ENCODE data around the gene ADAMTS12. TPM values are rescaled to one million over a fixed set of nuclear protein-coding genes. Genes with fewer than 3 reads are reported as not detected.

ADAMTS12 gene
- total RNA-seq, 1 experiment from 2014 or later, result 0.05 TPM

- no peak overlapping the region for H3K4me2 ChIP-seq (ENCODE audit: low read length)
- H3K27me3 ChIP-seq (ENCODE audit: insufficient read depth, low read length), result 0 out of 2 replicates have a peak, but pooled peaks cover under 1% of the 10 kb centered on the region
- ATAC-seq (no peak), DNase-seq (ENCODE audit: low read depth, low spot score) (no peak)
- H3K9ac ChIP-seq (ENCODE audit: low read length), result no peak overlapping the region
- BruUV-seq (replicated peaks), result no TSS peak
- no peak overlapping the region for H3K4me3 ChIP-seq (replicated peaks in 1 of 2; ENCODE audit: low read depth in 1 of 2, low read length in 2 of 2)
- CTCF ChIA-PET, result no interaction called here
- RAD21 ChIA-PET (ENCODE audit: low non-redundant PET in 1 of 2, low total read pairs in 2 of 2, uncharacterized antibody in 2 of 2, unreplicated experiment in 2 of 2), result no interaction called here
- no peak overlapping the region for H3K27ac ChIP-seq (ENCODE audit: low read depth, low read length)
- POLR2A ChIA-PET, result no interaction called here
- H3K9me2 ChIP-seq (ENCODE audit: insufficient read depth), result no peaks in the 10 kb centered on the region
- no peaks in the 10 kb centered on the region for H3K4me1 ChIP-seq (ENCODE audit: control insufficient read depth in 1 of 2, insufficient read depth in 2 of 2, low read length in 2 of 2)
- H3K36me3 ChIP-seq (ENCODE audit: control insufficient read depth in 1 of 2, insufficient read depth in 2 of 2, low read length in 2 of 2), result no peaks in the 10 kb centered on the region
- no peaks in the 10 kb centered on the region for H4K20me1 ChIP-seq (ENCODE audit: insufficient read depth)
- no peaks in the 10 kb centered on the region for H3K79me2 ChIP-seq (ENCODE audit: insufficient read depth, low read length)
- intact Hi-C loops (cut with micrococcal nuclease), result no loop called here
- H2AFZ ChIP-seq (ENCODE audit: low read depth, low read length, poor library complexity, severe bottlenecking), result no peak overlapping the region
- no peaks in the 10 kb centered on the region for H3K9me3 ChIP-seq (ENCODE audit: control insufficient read depth in 1 of 2, insufficient read depth in 1 of 2, low read depth in 1 of 2, low read length in 2 of 2)
- no peak for TF ChIP-seq ATF3 (IDR thresholded peaks at IDR 0.05)
Measured at GRCh38 chr5:33558489-33558888, 333.3 kb downstream of the ADAMTS12 start.

- H3K4me3 ChIP-seq (replicated peaks in 1 of 2; ENCODE audit: low read depth in 1 of 2, low read length in 2 of 2), result no peak overlapping the region
- H3K4me2 ChIP-seq (ENCODE audit: low read length), result no peak overlapping the region
- BruUV-seq (replicated peaks), result no TSS peak
- ChIA-PET CTCF (no interaction called here), POLR2A (no interaction called here), RAD21 (ENCODE audit: low non-redundant PET in 1 of 2, low total read pairs in 2 of 2, uncharacterized antibody in 2 of 2, unreplicated experiment in 2 of 2) (no interaction called here)
- no peaks in the 10 kb centered on the region for H3K79me2 ChIP-seq (ENCODE audit: insufficient read depth, low read length)
- H4K20me1 ChIP-seq (ENCODE audit: insufficient read depth), result no peaks in the 10 kb centered on the region
- no peaks in the 10 kb centered on the region for H3K4me1 ChIP-seq (ENCODE audit: control insufficient read depth in 1 of 2, insufficient read depth in 2 of 2, low read length in 2 of 2)
- TF ChIP-seq JUND (IDR thresholded peaks at IDR 0.05), result no peak
- TF ChIP-seq SIN3A (IDR thresholded peaks at IDR 0.05; ENCODE audit: low read depth), result no peak
- TF ChIP-seq CBX3 (IDR thresholded peaks at IDR 0.05; ENCODE audit: low read depth), result no peak
- no peak for TF ChIP-seq MAX (IDR thresholded peaks at IDR 0.05)
- TF ChIP-seq FOSL1 (IDR thresholded peaks at IDR 0.05; ENCODE audit: low read depth), result no peak
- no peak for TF ChIP-seq ZNF274 (IDR thresholded peaks at IDR 0.05; ENCODE audit: low read depth, low read length)
- no peak for TF ChIP-seq ELF1 (IDR thresholded peaks at IDR 0.05; ENCODE audit: borderline replicate concordance, low read depth)
- no peak for TF ChIP-seq YY1 (IDR thresholded peaks at IDR 0.05; ENCODE audit: extremely low read depth, insufficient replicate concordance, low read depth, low read length)
- no peak for TF ChIP-seq ZBTB33 (IDR thresholded peaks at IDR 0.05; ENCODE audit: extremely low read depth, insufficient replicate concordance, low read length)
- TF ChIP-seq ZFX (IDR thresholded peaks at IDR 0.05), result no peak
- no peaks in the 10 kb centered on the region for H3K27me3 ChIP-seq (ENCODE audit: insufficient read depth, low read length)
- H3K9me3 ChIP-seq (ENCODE audit: control insufficient read depth in 1 of 2, insufficient read depth in 1 of 2, low read depth in 1 of 2, low read length in 2 of 2), result no peaks in the 10 kb centered on the region
- DNase-seq (ENCODE audit: low read depth, low spot score) (no peak), ATAC-seq (no peak)
- H3K9me2 ChIP-seq (ENCODE audit: insufficient read depth), result no peaks in the 10 kb centered on the region
- no peak overlapping the region for H3K27ac ChIP-seq (ENCODE audit: low read depth, low read length)
- intact Hi-C loops (cut with micrococcal nuclease), result no loop called here
- no peak overlapping the region for H3K9ac ChIP-seq (ENCODE audit: low read length)
- no peak overlapping the region for H2AFZ ChIP-seq (ENCODE audit: low read depth, low read length, poor library complexity, severe bottlenecking)
- no peaks in the 10 kb centered on the region for H3K36me3 ChIP-seq (ENCODE audit: control insufficient read depth in 1 of 2, insufficient read depth in 2 of 2, low read length in 2 of 2)
Measured at GRCh38 chr5:33557605-33558004, 334.2 kb downstream of the ADAMTS12 start.

Data from HCT116 (cell line).